Lung (tissue), 13 donors: Measurements from ENCODE around the gene BRAT1. TPM values are rescaled to one million over a fixed set of nuclear protein-coding genes. Genes with fewer than 3 reads are reported as not detected.
A peak's percentile ranks its signal among the peaks of the same experiment; 100 is the strongest.

ENCODE experiments used
- ATAC-seq: fragments of 200-7000 bp; cut with Tn5 transposase; one replicate; pipeline ENCODE4 v1.9.1; 2020; ENCODE audit warnings: moderate number of reproducible peaks; ENCODE audit not compliant: insufficient read depth, low FRiP score
- DNase-seq, 3 donors: peaks; one replicate each; pipeline ENCODE4 v3.0.0-alpha.2; 2013 to 2017
- H3K27ac ChIP-seq, 2 donors: one replicate each; pipeline ENCODE4 v1.5.1; 2013; ENCODE audit warnings: mild to moderate bottlenecking in 2 of 2, moderate library complexity in 2 of 2, control low read depth in 1 of 2, inconsistent platforms in 1 of 2, low read depth in 1 of 2, low read length in 1 of 2
- H3K27me3 ChIP-seq, 3 donors: one replicate each; pipeline ENCODE4 v1.5.1; 2013; ENCODE audit warnings: low read length in 2 of 3; ENCODE audit not compliant: control insufficient read depth in 3 of 3, insufficient read depth in 3 of 3
- H3K36me3 ChIP-seq, 4 donors: one replicate each; pipeline ENCODE4 v1.5.1; 2013; ENCODE audit warnings: low read length in 4 of 4, mild to moderate bottlenecking in 1 of 4, moderate library complexity in 1 of 4; ENCODE audit not compliant: control insufficient read depth in 4 of 4, insufficient read depth in 4 of 4
- H3K4me1 ChIP-seq, 5 donors: one replicate each; pipeline ENCODE4 v1.5.1; 2013; ENCODE audit warnings: low read length in 5 of 5, mild to moderate bottlenecking in 2 of 5, moderate library complexity in 1 of 5; ENCODE audit not compliant: control insufficient read depth in 5 of 5, insufficient read depth in 5 of 5
- H3K4me3 ChIP-seq: one replicate; pipeline ENCODE4 v1.5.1; 2013; ENCODE audit warnings: mild to moderate bottlenecking, control low read depth, moderate library complexity
- H3K9ac ChIP-seq, 2 donors: one replicate each; pipeline ENCODE4 v1.5.1; 2013; ENCODE audit warnings: low read length in 2 of 2, control low read depth in 1 of 2; ENCODE audit not compliant: insufficient read depth in 1 of 2
- H3K9me3 ChIP-seq, 4 donors: one replicate each; pipeline ENCODE4 v1.5.1; 2013; ENCODE audit warnings: low read length in 3 of 4, mild to moderate bottlenecking in 1 of 4, moderate library complexity in 1 of 4; ENCODE audit not compliant: control insufficient read depth in 4 of 4, insufficient read depth in 3 of 4
- WGBS, 2 donors: extraction: QIAGEN DNeasy Blood & Tissue Kit; methylation state at CpG; one replicate each; pipeline ENCODE4 v1.1.7; 2013; 5-methylcytosine and 5-hydroxymethylcytosine counted together
- polyA plus RNA-seq, 2 donors: library from polyadenylated mRNA; stranded (reverse); fragments of 200-250 nt; gene quantifications; one replicate each; pipeline ENCODE4 v1.2.1, GENCODE V29; 2013
- small RNA-seq: library from RNA; depleted of rRNA; stranded (forward); fragments of <200 nt; gene quantifications from one replicate; pipeline ENCODE3, GENCODE V24; 2014; ENCODE audit warnings: low replicate concordance
- total RNA-seq, 2 donors: library from RNA; depleted of rRNA in 1 of 2; stranded (reverse); fragments of >200 nt in 1 of 2; gene quantifications; one replicate each; pipeline ENCODE4 v1.2.1, GENCODE V29; 2014 to 2021
- TF ChIP-seq, protein P1 (sequence below): IDR thresholded peaks from 2 replicates; pipeline ENCODE4 v1.5.1; 2012; ENCODE audit warnings: mild to moderate bottlenecking; ENCODE audit errors: control extremely low read depth, extremely low read depth
- donor health status: control.
- donor health status: control.
- donor health status: Bipolar disorder and iron deficiency.
- donor health status: healthy.
- donor health status: DM: yes; HTN: yes; CAD: no.

BRAT1 gene
- total and polyA plus RNA-seq, 4 donors, result 23.2 to 30.4 (median 29.1) TPM

DNA sequence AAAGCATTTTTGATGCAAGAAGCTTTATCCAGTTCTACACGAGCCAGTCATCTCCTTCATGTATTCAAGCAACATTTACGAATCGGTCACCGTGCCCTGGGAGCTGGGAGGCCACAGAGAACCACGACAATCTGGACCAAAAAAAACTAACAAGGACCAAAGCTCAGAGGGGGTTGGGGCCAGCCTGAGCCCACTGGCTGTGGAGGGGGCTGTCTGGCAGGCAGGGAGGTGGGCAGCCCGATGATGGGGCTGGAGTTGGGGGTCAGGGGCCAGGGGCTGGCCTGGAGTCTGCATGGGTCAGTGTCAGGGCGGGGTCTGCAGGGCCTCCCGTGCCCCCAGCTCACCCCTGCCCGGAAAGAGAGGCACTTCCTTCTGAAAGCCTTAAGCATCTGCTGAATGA is 66.6 kb downstream of the BRAT1 start:
- Histone ChIP-seq H3K9me3 (no peaks in the 10 kb centered on the region), H3K27ac (peak overlapping the region in 1 of 2 donors; percentile 8), H3K9ac (no peak overlapping the region), H3K36me3 (no peaks in the 10 kb centered on the region), H3K4me1 (peaks cover 0 to 31% (median 17%) of the 10 kb centered on the region in 5 donors), H3K4me3 (no peak overlapping the region), H3K27me3 (no peaks in the 10 kb centered on the region)
- DNase-seq (no peak), ATAC-seq (no peak)
- TF ChIP-seq, protein P1, sequence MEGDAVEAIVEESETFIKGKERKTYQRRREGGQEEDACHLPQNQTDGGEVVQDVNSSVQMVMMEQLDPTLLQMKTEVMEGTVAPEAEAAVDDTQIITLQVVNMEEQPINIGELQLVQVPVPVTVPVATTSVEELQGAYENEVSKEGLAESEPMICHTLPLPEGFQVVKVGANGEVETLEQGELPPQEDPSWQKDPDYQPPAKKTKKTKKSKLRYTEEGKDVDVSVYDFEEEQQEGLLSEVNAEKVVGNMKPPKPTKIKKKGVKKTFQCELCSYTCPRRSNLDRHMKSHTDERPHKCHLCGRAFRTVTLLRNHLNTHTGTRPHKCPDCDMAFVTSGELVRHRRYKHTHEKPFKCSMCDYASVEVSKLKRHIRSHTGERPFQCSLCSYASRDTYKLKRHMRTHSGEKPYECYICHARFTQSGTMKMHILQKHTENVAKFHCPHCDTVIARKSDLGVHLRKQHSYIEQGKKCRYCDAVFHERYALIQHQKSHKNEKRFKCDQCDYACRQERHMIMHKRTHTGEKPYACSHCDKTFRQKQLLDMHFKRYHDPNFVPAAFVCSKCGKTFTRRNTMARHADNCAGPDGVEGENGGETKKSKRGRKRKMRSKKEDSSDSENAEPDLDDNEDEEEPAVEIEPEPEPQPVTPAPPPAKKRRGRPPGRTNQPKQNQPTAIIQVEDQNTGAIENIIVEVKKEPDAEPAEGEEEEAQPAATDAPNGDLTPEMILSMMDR, result no peak
- WGBS, 2 donors, result 26 to 37% methylated on average over 9 of the region's 9 CpGs

DNA sequence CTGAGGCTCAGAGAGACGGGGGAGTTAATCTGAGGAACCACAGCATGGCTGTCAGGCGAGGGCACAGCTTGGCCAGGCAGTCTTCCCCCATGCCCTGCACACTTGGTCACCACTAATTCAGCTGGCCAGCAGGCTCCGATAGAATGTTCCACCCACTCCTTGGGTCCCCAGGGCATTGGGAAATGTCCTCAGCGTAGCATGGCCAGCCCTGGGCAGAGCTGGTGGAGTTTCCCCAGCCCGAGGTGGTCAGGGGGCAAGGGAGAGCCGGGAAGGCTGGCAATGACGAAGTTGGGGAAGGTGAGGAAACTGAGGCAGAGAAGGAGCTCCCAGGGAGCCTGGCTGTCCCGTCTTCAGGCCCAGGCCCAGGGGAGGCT is 67.1 kb downstream of the BRAT1 start:
- Histone ChIP-seq H3K4me1 (peaks cover 0 to 27% (median 13%) of the 10 kb centered on the region in 5 donors), H3K27ac (peak overlapping the region in 1 of 2 donors; percentile 8), H3K36me3 (no peaks in the 10 kb centered on the region), H3K27me3 (no peaks in the 10 kb centered on the region), H3K9ac (no peak overlapping the region), H3K9me3 (peaks cover 0 to 3% (median 0%) of the 10 kb centered on the region in 4 donors), H3K4me3 (no peak overlapping the region)
- TF ChIP-seq, protein P1, result no peak
- 68 to 87% methylated on average over 8 of the region's 8 CpGs for WGBS, 2 donors
- no peak for ATAC-seq
- no peak for DNase-seq

Small RNAs within 50 kb of the gene (small RNA-seq; reads per million reads assigned to genes)
- gene MIR4648, result not detected

Other genes with a start within 250 kb of the BRAT1 start
- 10 to 100 TPM; 24.6 to 54.6 TPM for gene SNX8, start 241.1 kb downstream of the BRAT1 start, total RNA-seq
- gene SNX8, start 241.1 kb downstream of the BRAT1 start, polyA plus RNA-seq, result 10 to 100 TPM; 44.6 to 47.0 TPM
- gene EIF3B, start 200.7 kb downstream of the BRAT1 start, total RNA-seq, result 100 to 1,000 TPM; 102 to 133 TPM
- 10 to 100 TPM; 82.5 to 90.1 TPM for gene EIF3B, start 200.7 kb downstream of the BRAT1 start, polyA plus RNA-seq
- 10 to 100 TPM; 17.9 to 30.9 TPM for gene CHST12, start 151.9 kb downstream of the BRAT1 start, total RNA-seq
- gene CHST12, start 151.9 kb downstream of the BRAT1 start, polyA plus RNA-seq, result 10 to 100 TPM; 14.7 to 15.7 TPM
- not detected for gene GRIFIN, start 79.1 kb downstream of the BRAT1 start, total RNA-seq
- not detected for gene GRIFIN, start 79.1 kb downstream of the BRAT1 start, polyA plus RNA-seq
- 10 to 100 TPM; 11.5 to 47.6 TPM for gene LFNG, start 35.8 kb downstream of the BRAT1 start, total RNA-seq
- gene LFNG, start 35.8 kb downstream of the BRAT1 start, polyA plus RNA-seq, result 10 to 100 TPM; 18.9 to 28.6 TPM
- gene IQCE, start 3.5 kb upstream of the BRAT1 start, total RNA-seq, result 10 to 100 TPM; 20.9 to 29.0 TPM
- gene IQCE, start 3.5 kb upstream of the BRAT1 start, polyA plus RNA-seq, result 10 to 100 TPM in 1 of 2 donors, 1 to 10 TPM in 1; 8.1 to 11.0 TPM
- 10 to 100 TPM; 50.6 to 74.0 TPM for gene TTYH3, start 76.5 kb upstream of the BRAT1 start, total RNA-seq
- 10 to 100 TPM; 14.3 to 60.9 TPM for gene TTYH3, start 76.5 kb upstream of the BRAT1 start, polyA plus RNA-seq
- gene AMZ1, start 132.7 kb upstream of the BRAT1 start, total RNA-seq, result 1 to 10 TPM in 1 of 2 donors, under 1 TPM in 1; 0.65 to 8.3 TPM
- under 1 TPM; 0.13 to 0.39 TPM for gene AMZ1, start 132.7 kb upstream of the BRAT1 start, polyA plus RNA-seq